ENCODE results near the gene UBE2E1.

UBE2E1 gene

GRCh38 chr3:23920151-23920655, 114.4 kb downstream of the UBE2E1 start:
- DNase-seq = no peak

GRCh38 chr3:23921052-23921511, 115.3 kb downstream of the UBE2E1 start:
- no peak for DNase-seq

- no peak for DNase-seq
These were observed 118.0 kb downstream of the UBE2E1 start for GRCh38 chr3:23923786-23924185.

- DNase-seq = no peak
These were observed 120.5 kb downstream of the UBE2E1 start for GRCh38 chr3:23926246-23926645.

- no peak for DNase-seq
These were observed 121.0 kb downstream of the UBE2E1 start for GRCh38 chr3:23926736-23927135.

GRCh38 chr3:23928524-23928923, 122.8 kb downstream of the UBE2E1 start:
- DNase-seq = no peak

- no peak for DNase-seq
These were observed 125.8 kb downstream of the UBE2E1 start for GRCh38 chr3:23931597-23931996.

GRCh38 chr3:23932571-23932970, 126.8 kb downstream of the UBE2E1 start:
- DNase-seq = no peak

- no peak for DNase-seq
These were observed 128.5 kb downstream of the UBE2E1 start for GRCh38 chr3:23934253-23934652.

- DNase-seq = no peak
These were observed 131.5 kb downstream of the UBE2E1 start for GRCh38 chr3:23937296-23937695.

GRCh38 chr3:23938688-23939087, 132.9 kb downstream of the UBE2E1 start:
- DNase-seq = no peak

- no peak for DNase-seq
These were observed 135.0 kb downstream of the UBE2E1 start for GRCh38 chr3:23940775-23941174.
